Measurements from ENCODE around the gene PROC. TPM values are rescaled to one million over a fixed set of nuclear protein-coding genes. Genes with fewer than 3 reads are reported as not detected.
A peak's percentile ranks its signal among the peaks of the same experiment; 100 is the strongest.

PROC gene
- not detected in 2 replicates for total RNA-seq (2011; cell fraction: chromatin; rRNA removed; ENCODE audit: low replicate concordance)
- total RNA-seq (2011; cell fraction: nucleolus; rRNA removed) = not detected in 2 replicates
- not detected in 2 replicates for total RNA-seq (2011; cell fraction: nucleoplasm; rRNA removed)
- not detected in 2 replicates for total RNA-seq (2014; rRNA removed)
- not detected in 2 replicates for total RNA-seq (2014; rRNA removed; fragmentation: Illumina TruSeq; extraction: Trizol)
- not detected in 2 replicates for total RNA-seq (2015; rRNA removed; fragmentation: Illumina TruSeq; extraction: Trizol)
- total RNA-seq (2021) = not detected in 2 replicates
- polyA plus RNA-seq (2011; rRNA removed) = not detected in 2 replicates
- not detected in 2 replicates for polyA plus RNA-seq (2011; cell fraction: cytosol; rRNA removed)
- polyA plus RNA-seq (2011; cell fraction: nucleus; rRNA removed) = not detected in 2 replicates
- polyA plus RNA-seq (2012) = 0.14 and 0.25 TPM in 2 replicates
- not detected in 2 replicates for polyA plus RNA-seq (2014; fragmentation: Illumina TruSeq; extraction: Trizol)
- not detected for polyA plus RNA-seq (2014; fragmentation: Nextera tagmentation; extraction: Ambion mirVana)
- polyA plus RNA-seq (2014; rRNA removed) = not detected in 2 replicates
- polyA minus RNA-seq (2011; rRNA and poly(A)+ RNA removed) = not detected in 2 replicates
- not detected in 2 replicates for polyA minus RNA-seq (2011; cell fraction: cytosol; rRNA and poly(A)+ RNA removed)
- polyA minus RNA-seq (2011; cell fraction: nucleus; rRNA and poly(A)+ RNA removed) = not detected in 2 replicates
- Bru-seq, nascent RNA = percentile 15 among the genes with signal in this experiment
- BruChase-seq, experiment 1, labeled RNA remaining after a 2-hour chase = percentile 8 among the genes with signal in this experiment
- percentile 18 among the genes with signal in this experiment for BruChase-seq, experiment 2, labeled RNA remaining after a 6-hour chase
- long read RNA-seq, experiment 1 = 0 reads
- long read RNA-seq, experiment 2 = 0 reads
- long read RNA-seq, experiment 3 = 0 reads

DNA sequence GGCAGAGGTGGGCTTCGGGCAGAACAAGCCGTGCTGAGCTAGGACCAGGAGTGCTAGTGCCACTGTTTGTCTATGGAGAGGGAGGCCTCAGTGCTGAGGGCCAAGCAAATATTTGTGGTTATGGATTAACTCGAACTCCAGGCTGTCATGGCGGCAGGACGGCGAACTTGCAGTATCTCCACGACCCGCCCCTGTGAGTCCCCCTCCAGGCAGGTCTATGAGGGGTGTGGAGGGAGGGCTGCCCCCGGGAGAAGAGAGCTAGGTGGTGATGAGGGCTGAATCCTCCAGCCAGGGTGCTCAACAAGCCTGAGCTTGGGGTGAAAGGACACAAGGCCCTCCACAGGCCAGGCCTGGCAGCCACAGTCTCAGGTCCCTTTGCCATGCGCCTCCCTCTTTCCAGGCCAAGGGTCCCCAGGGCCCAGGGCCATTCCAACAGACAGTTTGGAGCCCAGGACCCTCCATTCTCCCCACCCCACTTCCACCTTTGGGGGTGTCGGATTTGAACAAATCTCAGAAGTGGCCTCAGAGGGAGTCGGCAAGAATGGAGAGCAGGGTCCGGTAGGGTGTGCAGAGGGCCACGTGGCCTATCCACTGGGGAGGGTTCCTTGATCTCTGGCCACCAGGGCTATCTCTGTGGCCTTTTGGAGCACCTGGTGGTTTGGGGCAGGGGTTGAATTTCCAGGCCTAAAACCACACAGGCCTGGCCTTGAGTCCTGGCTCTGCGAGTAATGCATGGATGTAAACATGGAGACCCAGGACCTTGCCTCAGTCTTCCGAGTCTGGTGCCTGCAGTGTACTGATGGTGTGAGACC, at the start of gene PROC:
Gene PROC (plus strand): TSS at position 128 of the 812 bp plus-strand sequence. CDS start 1,516 bp downstream, outside the sequence.
- H3K27me3 ChIP-seq (ENCODE audit: control insufficient read depth in 2 of 2, insufficient read depth in 2 of 2, low read length in 2 of 2) = peaks cover 8 to 37% of the 10 kb centered on the region in 2 experiments; a peak in 4 of 5 replicates
- H3K9me3 ChIP-seq (replicated peaks; ENCODE audit: control insufficient read depth, insufficient read depth, low read depth, low read length) = no peaks in the 10 kb centered on the region
- in situ Hi-C loops (cut with MboI) (no loop called here), intact Hi-C loops (cut with micrococcal nuclease) (no loop called here)
- 0 out of 4 replicates have a peak within 1 kb of the TSS, but pooled peaks of 1 of the 2 experiments have one; percentile 23 for H3K9ac ChIP-seq (ENCODE audit: insufficient read depth in 1 of 2, low read depth in 2 of 2, low read length in 2 of 2)
- ChIA-PET POLR2A (interaction anchor here (0.7 to 1.4 kb wide), 2 partner anchors 8 to 15 kb away, joined by 3 to 5 read pairs; no protein-coding TSS in a partner anchor), CTCF (ENCODE audit: low intra/inter-chr PET ratio) (no interaction called here)
- H3K4me1 ChIP-seq (replicated peaks in 1 of 2; ENCODE audit: control insufficient read depth in 2 of 2, insufficient read depth in 2 of 2, low read length in 2 of 2) = peaks cover 13 to 33% of the 10 kb centered on the region in 2 experiments
- no peak for DNase-seq (ENCODE audit: extremely low read depth in 1 of 4, low spot score in 3 of 4)
- no peak within 1 kb of the TSS for H3K4me3 ChIP-seq
- H4K20me1 ChIP-seq (replicated peaks; ENCODE audit: control insufficient read depth, insufficient read depth, low read length) = no peaks in the 10 kb centered on the region
- ATAC-seq = peak; percentile 11; the same call in 1 of the 3 replicates
- WGBS (ENCODE audit: insufficient coverage, low coverage, missing lambda C conversion rate) = 43% methylated on average over 15 of the region's 16 CpGs
- no peaks in the 10 kb centered on the region for H3K36me3 ChIP-seq (ENCODE audit: control insufficient read depth, insufficient read depth, low read length)
- no peaks in the 10 kb centered on the region for H3K79me2 ChIP-seq (ENCODE audit: control insufficient read depth, insufficient read depth, low read length)
- no peak for FAIRE-seq
- H3K4me2 ChIP-seq (ENCODE audit: insufficient read depth, low read length) = no peak within 1 kb of the TSS
- H2AFZ ChIP-seq (ENCODE audit: low read depth, low read length) = peak within 1 kb of the TSS; percentile 54; the same call in 1 of the 2 replicates
- no peaks in the 10 kb centered on the region for H3K9me1 ChIP-seq (ENCODE audit: control insufficient read depth, insufficient read depth, low read length)
- no TSS peak for BruUV-seq (replicated peaks)
- H3K27ac ChIP-seq (ENCODE audit: extremely low read depth, low read depth, low read length) = no peak within 1 kb of the TSS
- TF ChIP-seq, protein P1, sequence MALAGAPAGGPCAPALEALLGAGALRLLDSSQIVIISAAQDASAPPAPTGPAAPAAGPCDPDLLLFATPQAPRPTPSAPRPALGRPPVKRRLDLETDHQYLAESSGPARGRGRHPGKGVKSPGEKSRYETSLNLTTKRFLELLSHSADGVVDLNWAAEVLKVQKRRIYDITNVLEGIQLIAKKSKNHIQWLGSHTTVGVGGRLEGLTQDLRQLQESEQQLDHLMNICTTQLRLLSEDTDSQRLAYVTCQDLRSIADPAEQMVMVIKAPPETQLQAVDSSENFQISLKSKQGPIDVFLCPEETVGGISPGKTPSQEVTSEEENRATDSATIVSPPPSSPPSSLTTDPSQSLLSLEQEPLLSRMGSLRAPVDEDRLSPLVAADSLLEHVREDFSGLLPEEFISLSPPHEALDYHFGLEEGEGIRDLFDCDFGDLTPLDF (CRISPR knock-in tag; IDR thresholded peaks at IDR 0.05) = no peak
- TF ChIP-seq TEAD2 (tag; IDR thresholded peaks at IDR 0.05) (no peak), ARID2 (IDR thresholded peaks at IDR 0.05) (no peak), ETV6 (IDR thresholded peaks at IDR 0.05; ENCODE audit: borderline replicate concordance in 1 of 2, low read depth in 2 of 2, low read length in 1 of 2) (no peak), ETV6 (CRISPR knock-in tag; IDR thresholded peaks at IDR 0.05; ENCODE audit: borderline replicate concordance) (no peak), RAD51 (IDR thresholded peaks at IDR 0.05; ENCODE audit: borderline replicate concordance, low read depth) (no peak), PRPF4 (IDR thresholded peaks at IDR 0.05; ENCODE audit: insufficient read depth, low read depth, low read length, poor library complexity, severe bottlenecking) (no peak), E2F3 (CRISPR knock-in tag; IDR thresholded peaks at IDR 0.05) (no peak)
- TF ChIP-seq, protein P2, sequence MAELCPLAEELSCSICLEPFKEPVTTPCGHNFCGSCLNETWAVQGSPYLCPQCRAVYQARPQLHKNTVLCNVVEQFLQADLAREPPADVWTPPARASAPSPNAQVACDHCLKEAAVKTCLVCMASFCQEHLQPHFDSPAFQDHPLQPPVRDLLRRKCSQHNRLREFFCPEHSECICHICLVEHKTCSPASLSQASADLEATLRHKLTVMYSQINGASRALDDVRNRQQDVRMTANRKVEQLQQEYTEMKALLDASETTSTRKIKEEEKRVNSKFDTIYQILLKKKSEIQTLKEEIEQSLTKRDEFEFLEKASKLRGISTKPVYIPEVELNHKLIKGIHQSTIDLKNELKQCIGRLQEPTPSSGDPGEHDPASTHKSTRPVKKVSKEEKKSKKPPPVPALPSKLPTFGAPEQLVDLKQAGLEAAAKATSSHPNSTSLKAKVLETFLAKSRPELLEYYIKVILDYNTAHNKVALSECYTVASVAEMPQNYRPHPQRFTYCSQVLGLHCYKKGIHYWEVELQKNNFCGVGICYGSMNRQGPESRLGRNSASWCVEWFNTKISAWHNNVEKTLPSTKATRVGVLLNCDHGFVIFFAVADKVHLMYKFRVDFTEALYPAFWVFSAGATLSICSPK (IDR thresholded peaks at IDR 0.05; ENCODE audit: borderline replicate concordance) = no peak
- TF ChIP-seq, protein P3, sequence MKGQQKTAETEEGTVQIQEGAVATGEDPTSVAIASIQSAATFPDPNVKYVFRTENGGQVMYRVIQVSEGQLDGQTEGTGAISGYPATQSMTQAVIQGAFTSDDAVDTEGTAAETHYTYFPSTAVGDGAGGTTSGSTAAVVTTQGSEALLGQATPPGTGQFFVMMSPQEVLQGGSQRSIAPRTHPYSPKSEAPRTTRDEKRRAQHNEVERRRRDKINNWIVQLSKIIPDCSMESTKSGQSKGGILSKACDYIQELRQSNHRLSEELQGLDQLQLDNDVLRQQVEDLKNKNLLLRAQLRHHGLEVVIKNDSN (CRISPR knock-in tag; IDR thresholded peaks at IDR 0.05) = peak; percentile 54; the same call in 1 of the 2 replicates
